ENCODE results near the gene NPHP4.

The NPHP4 gene

DNA sequence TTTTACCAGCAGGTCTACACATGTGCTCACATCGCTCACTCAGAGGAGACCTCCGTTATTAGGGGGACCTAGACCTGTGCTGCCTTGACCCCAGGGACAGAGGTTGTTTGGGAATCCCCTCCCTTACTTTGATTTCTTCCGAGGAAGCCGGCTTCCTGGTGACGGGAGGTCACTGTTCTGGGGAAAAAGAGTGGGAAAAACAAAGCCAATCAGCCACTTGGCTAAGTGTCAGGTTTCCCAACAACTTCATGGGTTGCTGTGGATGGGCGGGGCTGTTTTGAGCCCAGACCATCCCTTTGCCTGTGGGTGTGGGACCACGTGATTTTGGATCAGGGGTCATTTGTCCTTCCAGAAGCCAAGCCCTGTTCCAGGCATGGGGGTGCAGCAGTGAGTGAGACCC, 46.4 kb upstream of the NPHP4 start:
- Mint-ChIP-seq H3K27me3 (ENCODE audit: low read depth, poor library complexity) (peaks cover 56% of the 10 kb centered on the region), H3K36me3 (ENCODE audit: low read depth) (no peaks in the 10 kb centered on the region), H3K27ac (no peak overlapping the region), H3K4me1 (peaks cover 40% of the 10 kb centered on the region), H3K9me3 (no peaks in the 10 kb centered on the region), H3K4me3 (no peak overlapping the region)
- TF ChIP-seq, protein P1, sequence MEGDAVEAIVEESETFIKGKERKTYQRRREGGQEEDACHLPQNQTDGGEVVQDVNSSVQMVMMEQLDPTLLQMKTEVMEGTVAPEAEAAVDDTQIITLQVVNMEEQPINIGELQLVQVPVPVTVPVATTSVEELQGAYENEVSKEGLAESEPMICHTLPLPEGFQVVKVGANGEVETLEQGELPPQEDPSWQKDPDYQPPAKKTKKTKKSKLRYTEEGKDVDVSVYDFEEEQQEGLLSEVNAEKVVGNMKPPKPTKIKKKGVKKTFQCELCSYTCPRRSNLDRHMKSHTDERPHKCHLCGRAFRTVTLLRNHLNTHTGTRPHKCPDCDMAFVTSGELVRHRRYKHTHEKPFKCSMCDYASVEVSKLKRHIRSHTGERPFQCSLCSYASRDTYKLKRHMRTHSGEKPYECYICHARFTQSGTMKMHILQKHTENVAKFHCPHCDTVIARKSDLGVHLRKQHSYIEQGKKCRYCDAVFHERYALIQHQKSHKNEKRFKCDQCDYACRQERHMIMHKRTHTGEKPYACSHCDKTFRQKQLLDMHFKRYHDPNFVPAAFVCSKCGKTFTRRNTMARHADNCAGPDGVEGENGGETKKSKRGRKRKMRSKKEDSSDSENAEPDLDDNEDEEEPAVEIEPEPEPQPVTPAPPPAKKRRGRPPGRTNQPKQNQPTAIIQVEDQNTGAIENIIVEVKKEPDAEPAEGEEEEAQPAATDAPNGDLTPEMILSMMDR (IDR thresholded peaks at IDR 0.05): no peak
- DNase-seq: no peak

DNA sequence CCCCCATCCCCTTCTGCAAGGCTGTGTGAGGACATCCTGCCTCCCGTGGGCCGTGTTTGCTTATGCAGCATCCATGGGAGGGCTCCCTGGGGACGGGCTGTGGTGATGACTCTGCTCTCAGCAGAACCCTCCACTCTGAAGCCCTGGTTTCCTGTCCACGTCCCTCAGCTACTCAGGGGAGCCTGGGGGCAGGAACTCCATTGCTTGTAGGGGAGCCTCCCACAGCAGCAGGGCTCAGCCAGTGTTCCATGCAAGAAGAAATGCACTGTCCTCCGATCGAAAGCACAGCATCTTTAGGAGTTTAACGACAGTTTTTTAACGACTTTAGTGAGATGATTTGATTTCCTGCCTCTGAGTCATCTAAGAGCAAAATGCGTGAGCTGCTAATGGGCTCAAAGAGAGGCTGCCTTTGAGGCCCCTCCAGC, 45.1 kb upstream of the NPHP4 start:
- H3K4me1 Mint-ChIP-seq: peaks cover 40% of the 10 kb centered on the region
- no peak overlapping the region for H3K4me3 Mint-ChIP-seq
- TF ChIP-seq, protein P1 (IDR thresholded peaks at IDR 0.05): no peak
- H3K27ac Mint-ChIP-seq: no peak overlapping the region
- no peaks in the 10 kb centered on the region for H3K36me3 Mint-ChIP-seq (ENCODE audit: low read depth)
- H3K27me3 Mint-ChIP-seq (ENCODE audit: low read depth, poor library complexity): peaks cover 59% of the 10 kb centered on the region
- H3K9me3 Mint-ChIP-seq: no peaks in the 10 kb centered on the region
- no peak for DNase-seq

DNA sequence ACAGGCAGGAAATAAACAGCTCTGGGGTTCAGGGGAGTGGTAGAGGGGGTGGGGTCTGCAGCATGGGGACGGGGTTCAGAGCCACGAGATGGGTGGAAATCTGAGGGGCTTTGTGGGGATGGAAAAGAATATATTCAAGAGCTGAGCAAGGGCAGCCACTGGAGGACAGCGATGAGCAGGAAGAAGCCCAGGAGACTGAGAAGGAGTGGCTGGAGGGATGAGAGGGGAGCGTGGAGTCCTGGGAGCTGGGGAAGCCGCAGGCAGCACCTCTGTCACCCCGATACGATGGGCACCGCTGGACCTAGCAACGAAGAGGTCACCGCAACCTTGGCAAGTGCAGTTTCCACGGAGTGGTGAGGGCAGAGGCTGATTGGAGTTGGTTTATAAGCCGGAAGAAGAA, 43.5 kb upstream of the NPHP4 start:
- Mint-ChIP-seq H3K36me3 (ENCODE audit: low read depth) (no peaks in the 10 kb centered on the region), H3K9me3 (no peaks in the 10 kb centered on the region), H3K4me1 (peaks cover 40% of the 10 kb centered on the region), H3K27ac (no peak overlapping the region), H3K27me3 (ENCODE audit: low read depth, poor library complexity) (peaks cover 55% of the 10 kb centered on the region), H3K4me3 (no peak overlapping the region)
- no peak for DNase-seq
- TF ChIP-seq, protein P1 (IDR thresholded peaks at IDR 0.05): no peak

DNA sequence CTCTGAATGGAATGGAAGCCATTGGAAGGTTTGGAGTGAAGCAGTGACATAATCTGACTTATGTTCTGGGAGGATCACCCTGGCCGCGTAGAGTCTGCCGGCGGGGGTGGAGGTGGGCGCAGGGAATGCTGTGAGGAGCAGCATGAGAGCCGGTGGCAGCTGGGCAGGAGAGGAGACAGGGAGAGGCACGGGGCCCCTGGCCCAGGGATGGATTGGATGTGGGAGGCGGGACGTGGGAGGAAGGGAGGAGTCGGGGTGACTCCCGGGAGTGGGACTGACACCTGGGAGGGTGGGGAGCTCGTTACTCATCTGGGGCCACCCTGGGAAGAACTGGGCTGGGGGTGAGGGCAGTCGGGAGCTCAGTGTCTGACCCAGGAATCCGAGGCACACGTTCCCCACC, 43.1 kb upstream of the NPHP4 start:
- H3K4me3 Mint-ChIP-seq: no peak overlapping the region
- H3K4me1 Mint-ChIP-seq: peaks cover 40% of the 10 kb centered on the region
- no peak overlapping the region for H3K27ac Mint-ChIP-seq
- no peak for DNase-seq
- H3K36me3 Mint-ChIP-seq (ENCODE audit: low read depth): no peaks in the 10 kb centered on the region
- TF ChIP-seq, protein P1 (IDR thresholded peaks at IDR 0.05): no peak
- H3K27me3 Mint-ChIP-seq (ENCODE audit: low read depth, poor library complexity): peaks cover 58% of the 10 kb centered on the region
- no peaks in the 10 kb centered on the region for H3K9me3 Mint-ChIP-seq

DNA sequence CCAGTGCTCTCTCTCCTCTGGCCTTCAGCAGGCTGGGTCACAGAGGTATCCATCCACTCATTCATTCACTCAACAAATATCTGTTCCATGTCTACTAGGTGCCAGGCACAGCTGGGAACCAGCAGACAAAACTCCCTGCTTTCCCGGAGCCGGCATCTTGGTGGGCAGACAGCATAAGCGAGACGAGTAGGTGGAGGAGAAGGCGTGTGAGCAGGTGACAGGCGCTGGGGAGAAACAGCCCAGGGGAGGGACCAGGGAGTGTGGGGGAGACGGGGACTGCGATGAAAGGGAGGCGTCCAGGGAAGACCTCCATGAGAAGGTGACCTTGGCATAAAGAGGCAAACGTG, 42.5 kb upstream of the NPHP4 start:
- peaks cover 62% of the 10 kb centered on the region for H3K27me3 Mint-ChIP-seq (ENCODE audit: low read depth, poor library complexity)
- H3K9me3 Mint-ChIP-seq: no peaks in the 10 kb centered on the region
- DNase-seq: no peak
- no peak overlapping the region for H3K27ac Mint-ChIP-seq
- H3K36me3 Mint-ChIP-seq (ENCODE audit: low read depth): no peaks in the 10 kb centered on the region
- H3K4me1 Mint-ChIP-seq: peaks cover 40% of the 10 kb centered on the region
- TF ChIP-seq, protein P1 (IDR thresholded peaks at IDR 0.05): no peak
- no peak overlapping the region for H3K4me3 Mint-ChIP-seq

DNA sequence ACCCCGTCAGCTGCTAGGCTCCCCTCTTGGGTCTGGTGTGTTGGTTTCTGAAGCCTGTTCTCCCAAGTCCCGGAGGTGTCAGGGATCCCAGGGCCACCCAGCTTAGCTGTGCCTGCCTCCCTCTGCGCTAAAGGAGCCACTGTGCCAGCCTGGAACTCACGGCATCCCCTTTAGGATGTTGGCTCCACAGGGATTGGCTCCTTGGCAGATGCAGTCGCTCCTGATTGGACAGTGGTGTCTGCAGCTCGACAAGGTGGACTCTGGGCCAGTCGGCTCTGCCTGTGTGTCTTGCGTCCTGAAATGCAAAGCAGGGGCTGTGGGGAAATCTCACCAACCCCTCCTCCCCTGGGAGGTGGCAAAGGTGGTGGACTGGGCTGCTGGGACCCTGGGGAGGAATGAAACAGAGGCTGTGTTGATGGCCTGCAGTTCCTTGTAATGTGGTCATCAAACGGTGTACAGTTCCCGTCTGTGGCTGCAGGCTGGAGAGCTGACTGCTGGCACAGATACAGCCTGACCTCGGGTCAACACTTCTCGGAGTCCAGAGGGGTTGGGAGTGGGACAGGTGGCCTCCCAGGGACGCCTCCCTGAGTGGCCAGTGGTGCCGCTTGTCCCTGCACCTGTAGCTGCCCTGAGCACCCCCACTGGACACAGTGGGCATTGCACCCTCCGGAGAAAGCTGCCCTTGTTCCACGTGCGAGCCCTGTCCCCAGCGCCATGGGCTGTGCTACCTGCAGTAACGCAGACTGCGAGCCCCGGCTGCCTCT, 41.9 kb upstream of the NPHP4 start:
- TF ChIP-seq, protein P1 (IDR thresholded peaks at IDR 0.05): peak; percentile 75
- H3K27me3 Mint-ChIP-seq (ENCODE audit: low read depth, poor library complexity): peaks cover 65% of the 10 kb centered on the region
- no peak overlapping the region for H3K4me3 Mint-ChIP-seq
- no peaks in the 10 kb centered on the region for H3K9me3 Mint-ChIP-seq
- H3K27ac Mint-ChIP-seq: no peak overlapping the region
- H3K36me3 Mint-ChIP-seq (ENCODE audit: low read depth): no peaks in the 10 kb centered on the region
- DNase-seq: peak; percentile 70
- H3K4me1 Mint-ChIP-seq: peaks cover 35% of the 10 kb centered on the region
